OCI-LY7 (cell line): ENCODE measurements around the gene IL26. TPM values are rescaled to one million over a fixed set of nuclear protein-coding genes. Genes with fewer than 3 reads are reported as not detected.

Experiments
- BruUV-seq: library from RNA; stranded (reverse); fragments of 400-500 nt; replicated peaks from 2 replicates; lab custom pipeline; 2021; lab: Mats Ljungman, UMichigan
- CTCF ChIA-PET: fragments of 300-600 bp; sonication (Branson Sonifier 250); formaldehyde crosslinking; loops from one replicate; lab custom pipeline; 2022; ENCODE audit warnings: antibody characterized with exemption; ENCODE audit not compliant: unreplicated experiment; lab: Charles Lee
- POLR2A ChIA-PET: fragments of 300-600 bp; sonication (Branson Sonifier 250); formaldehyde crosslinking; loops from one replicate; lab custom pipeline; 2022; ENCODE audit warnings: antibody characterized with exemption; lab: Charles Lee
- DNase-seq: peaks from one replicate; pipeline ENCODE4 v3.0.0-alpha.2; 2015; ENCODE audit warnings: low spot score
- H2AFZ ChIP-seq: fragments of 200-600 bp; sonication (generic), shearing (Covaris generic); 2 replicates; pipeline ENCODE4 v1.6.1; 2014; ENCODE audit warnings: mild to moderate bottlenecking, antibody characterized with exemption, low read length, moderate library complexity
- H3K27ac ChIP-seq: fragments of 200-600 bp; sonication (generic); 2 replicates; pipeline ENCODE4 v1.5.1; 2014; ENCODE audit warnings: mixed run types, low read depth, mild to moderate bottlenecking, moderate library complexity, low read length, inconsistent platforms; ENCODE audit not compliant: poor library complexity, severe bottlenecking
- H3K36me3 ChIP-seq: fragments of 200-600 bp; sonication (generic); 2 replicates; pipeline ENCODE4 v1.6.1; 2014; ENCODE audit warnings: mild to moderate bottlenecking, antibody characterized with exemption, low read length, moderate library complexity, mixed read lengths; ENCODE audit not compliant: insufficient read depth
- H3K4me1 ChIP-seq: fragments of 200-600 bp; sonication (generic); 2 replicates; pipeline ENCODE4 v1.5.1; 2014; ENCODE audit warnings: mild to moderate bottlenecking, low read length; ENCODE audit not compliant: insufficient read depth, poor library complexity, severe bottlenecking
- H3K4me2 ChIP-seq: fragments of 200-600 bp; sonication (generic); 2 replicates; pipeline ENCODE4 v1.6.1; 2014; ENCODE audit warnings: mild to moderate bottlenecking, low read length
- H3K4me3 ChIP-seq: fragments of 200-600 bp; sonication (generic); 2 replicates; pipeline ENCODE4 v1.5.1; 2014; ENCODE audit warnings: mild to moderate bottlenecking, low read depth, low read length; ENCODE audit not compliant: poor library complexity, severe bottlenecking
- H3K79me2 ChIP-seq: fragments of 200-600 bp; sonication (generic); 2 replicates; pipeline ENCODE4 v1.6.1; 2016; ENCODE audit warnings: low read depth, mild to moderate bottlenecking, low read length, moderate library complexity, mixed read lengths; ENCODE audit not compliant: insufficient read depth
- H3K9me2 ChIP-seq: fragments of 200-600 bp; sonication (generic); 2 replicates; pipeline ENCODE4 v1.6.1; 2016; ENCODE audit warnings: mild to moderate bottlenecking, low read length, mixed read lengths; ENCODE audit not compliant: insufficient read depth
- H3K9me3 ChIP-seq: fragments of 200-600 bp; sonication (generic); 2 replicates; pipeline ENCODE4 v1.6.1; 2014; ENCODE audit warnings: mild to moderate bottlenecking, mixed run types, low read length, mixed read lengths
- H4K20me1 ChIP-seq: fragments of 200-600 bp; sonication (generic); 2 replicates; pipeline ENCODE4 v1.6.1; 2014; ENCODE audit warnings: mild to moderate bottlenecking, antibody characterized with exemption, low read length, moderate library complexity, mixed read lengths; ENCODE audit not compliant: insufficient read depth
- CTCF ChIP-seq: fragments of 200-600 bp; sonication (generic); conservative IDR thresholded peaks from 2 replicates; pipeline ENCODE4 v1.5.1; 2014; ENCODE audit warnings: mild to moderate bottlenecking, antibody characterized with exemption, low read length, moderate library complexity, mixed read lengths
- EZH2phosphoT487 ChIP-seq: fragments of 200-600 bp; sonication (generic); IDR thresholded peaks from 2 replicates; pipeline ENCODE4 v1.6.1; 2018; ENCODE audit warnings: low read depth, borderline replicate concordance, mild to moderate bottlenecking, mixed run types, antibody characterized with exemption, low read length, moderate library complexity, mixed read lengths
- intact Hi-C: fragments of 100-400 bp; cut with micrococcal nuclease; formaldehyde crosslinking; loops from one replicate; pipeline ENCODE4 v1.10.0; 2022; ENCODE audit not compliant: unreplicated experiment
- total RNA-seq, 2 experiments: library from RNA; depleted of rRNA in 1 of 2; stranded (reverse); fragments of >200 nt in 1 of 2; shearing (Covaris generic) in 1 of 2; gene quantifications; 2 replicates each; pipeline ENCODE4 v1.2.3, GENCODE V29; 2014 to 2022

Gene IL26
- total RNA-seq, 2 experiments from 2014 or later, result not detected

- Histone ChIP-seq H4K20me1 (no peaks in the 10 kb centered on the region), H3K4me3 (no peak overlapping the region), H3K27ac (no peak overlapping the region), H3K9me2 (no peaks in the 10 kb centered on the region), H3K79me2 (no peaks in the 10 kb centered on the region), H3K9me3 (no peaks in the 10 kb centered on the region), H2AFZ (no peak overlapping the region), H3K4me1 (peaks cover 22% of the 10 kb centered on the region), H3K4me2 (no peak overlapping the region), H3K36me3 (no peaks in the 10 kb centered on the region)
- intact Hi-C loops, result no loop called here
- TF ChIP-seq CTCF, result no peak
- no TSS peak for BruUV-seq
- CTCF ChIA-PET, result interaction anchor here (0.6 kb wide), 1 partner anchor 34 kb away, joined by 3 read pairs; no protein-coding TSS in a partner anchor
- no peak for DNase-seq
- POLR2A ChIA-PET, result no interaction called here
Measured at GRCh38 chr12:68166317-68166831, 59.2 kb downstream of the IL26 start.

- Histone ChIP-seq H3K27ac (peak overlapping the region; percentile 36), H3K4me1 (peaks cover 22% of the 10 kb centered on the region), H3K4me2 (peak overlapping the region; percentile 54), H3K9me3 (no peaks in the 10 kb centered on the region), H2AFZ (peak overlapping the region; percentile 49; the same call in 1 of the 2 replicates), H3K36me3 (no peaks in the 10 kb centered on the region), H3K9me2 (no peaks in the 10 kb centered on the region), H3K79me2 (no peaks in the 10 kb centered on the region), H3K4me3 (peak overlapping the region; percentile 12), H4K20me1 (no peaks in the 10 kb centered on the region)
- peak; percentile 50 for DNase-seq
- intact Hi-C loops, result no loop called here
- no peak for TF ChIP-seq CTCF
- TF ChIP-seq EZH2phosphoT487, result no peak
- no TSS peak for BruUV-seq
- ChIA-PET CTCF (no interaction called here), POLR2A (no interaction called here)
Measured at GRCh38 chr12:68163560-68164081, 62.0 kb downstream of the IL26 start.

GRCh38 chr12:68162374-68162773 lies 63.2 kb downstream of the IL26 start:
- ChIA-PET POLR2A (interaction anchor here (0.6 kb wide), 1 partner anchor 178 kb away, joined by 3 read pairs; no protein-coding TSS in a partner anchor), CTCF (no interaction called here)
- no peaks in the 10 kb centered on the region for H3K36me3 ChIP-seq
- no peaks in the 10 kb centered on the region for H4K20me1 ChIP-seq
- no peaks in the 10 kb centered on the region for H3K9me3 ChIP-seq
- no peak for DNase-seq
- no peak for TF ChIP-seq EZH2phosphoT487
- peaks cover 32% of the 10 kb centered on the region for H3K4me1 ChIP-seq
- H3K27ac ChIP-seq, result no peak overlapping the region
- H3K4me2 ChIP-seq, result peak overlapping the region; percentile 54
- H3K9me2 ChIP-seq, result no peaks in the 10 kb centered on the region
- BruUV-seq, result no TSS peak
- no peak overlapping the region for H2AFZ ChIP-seq
- no peak overlapping the region for H3K4me3 ChIP-seq
- intact Hi-C loops, result no loop called here
- H3K79me2 ChIP-seq, result no peaks in the 10 kb centered on the region
